ENCODE data around the gene NCKAP5L. TPM values are rescaled to one million over a fixed set of nuclear protein-coding genes. Genes with fewer than 3 reads are reported as not detected.
"Not testable (repeated sequence)": the region's sequence is repeated elsewhere in the genome, so short reads cannot be mapped to it uniquely, and the experiment has no call there.

Gene NCKAP5L
- total RNA-seq, 2 experiments from 2014 or later, result 9.2 to 9.8 TPM

DNA sequence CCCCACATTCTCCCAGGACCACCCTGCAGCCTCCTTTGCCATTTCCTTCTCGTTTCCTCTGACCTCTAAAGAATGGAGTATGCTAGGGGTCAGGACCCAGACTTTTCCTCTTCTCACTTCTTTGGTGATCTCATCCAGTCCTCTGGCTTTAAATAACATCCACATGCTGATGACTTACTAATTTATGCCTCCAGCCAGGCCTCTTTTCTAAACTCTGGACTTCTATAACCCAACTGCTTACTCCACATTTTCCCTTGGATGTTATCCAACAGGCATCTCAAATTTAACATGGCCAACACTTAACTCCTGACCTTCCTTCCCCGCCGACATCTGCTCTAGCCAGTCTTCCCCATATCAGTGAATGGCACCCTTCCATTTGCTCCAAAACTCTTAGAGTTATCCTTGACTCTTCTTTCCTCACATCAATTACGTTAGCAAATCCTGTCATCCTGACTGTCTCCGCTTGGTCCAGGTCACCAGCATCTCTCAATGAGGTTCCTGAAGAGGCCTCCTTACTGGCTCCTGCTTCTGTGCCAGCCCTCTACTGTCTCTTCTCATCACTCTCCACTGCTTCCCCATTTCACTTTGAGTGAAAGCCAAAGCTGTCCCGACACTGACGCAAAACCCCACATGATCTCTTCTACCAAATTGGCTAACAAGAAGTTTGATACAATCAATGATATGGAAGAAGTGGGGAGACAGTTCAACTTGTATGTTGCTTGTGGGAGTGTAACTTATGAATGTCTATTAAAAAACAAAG lies 44.1 kb downstream of the NCKAP5L start:
- H3K27me3 ChIP-seq (ENCODE audit: control insufficient read depth in 1 of 2, insufficient read depth in 2 of 2, low read length in 2 of 2), result peaks cover 0 to 6% of the 10 kb centered on the region in 2 experiments
- H3K27me3 Mint-ChIP-seq, result peaks cover 34% of the 10 kb centered on the region
- ATAC-seq (ENCODE audit: poor library complexity) (no peak), DNase-seq (no peak)
- no peaks in the 10 kb centered on the region for H3K4me1 Mint-ChIP-seq (ENCODE audit: low read depth)
- H3K27ac ChIP-seq (ENCODE audit: low read depth in 1 of 2, low read length in 2 of 2), result no peak overlapping the region
- H3K36me3 Mint-ChIP-seq (ENCODE audit: low read depth), result peaks cover 6% of the 10 kb centered on the region
- no peak overlapping the region for H3K4me3 ChIP-seq (ENCODE audit: low read length)
- no peak overlapping the region for H3K4me3 Mint-ChIP-seq
- POLR2A ChIA-PET, result interaction anchor here (1.0 kb wide), 1 partner anchor 43 kb away, joined by 3 read pairs; the partner anchor contains the start of gene TMBIM6
- H3K9me3 Mint-ChIP-seq, result peaks cover 3% of the 10 kb centered on the region
- no peaks in the 10 kb centered on the region for H3K4me1 ChIP-seq (ENCODE audit: insufficient read depth, low read length)
- no peak overlapping the region for H3K27ac Mint-ChIP-seq
- CTCF ChIA-PET, result no interaction called here
- no peaks in the 10 kb centered on the region for H3K9me3 ChIP-seq (ENCODE audit: control insufficient read depth in 1 of 2, insufficient read depth in 1 of 2, low read length in 2 of 2)
- no peaks in the 10 kb centered on the region for H3K36me3 ChIP-seq (ENCODE audit: insufficient read depth, low read length)
- TF ChIP-seq, protein P1, sequence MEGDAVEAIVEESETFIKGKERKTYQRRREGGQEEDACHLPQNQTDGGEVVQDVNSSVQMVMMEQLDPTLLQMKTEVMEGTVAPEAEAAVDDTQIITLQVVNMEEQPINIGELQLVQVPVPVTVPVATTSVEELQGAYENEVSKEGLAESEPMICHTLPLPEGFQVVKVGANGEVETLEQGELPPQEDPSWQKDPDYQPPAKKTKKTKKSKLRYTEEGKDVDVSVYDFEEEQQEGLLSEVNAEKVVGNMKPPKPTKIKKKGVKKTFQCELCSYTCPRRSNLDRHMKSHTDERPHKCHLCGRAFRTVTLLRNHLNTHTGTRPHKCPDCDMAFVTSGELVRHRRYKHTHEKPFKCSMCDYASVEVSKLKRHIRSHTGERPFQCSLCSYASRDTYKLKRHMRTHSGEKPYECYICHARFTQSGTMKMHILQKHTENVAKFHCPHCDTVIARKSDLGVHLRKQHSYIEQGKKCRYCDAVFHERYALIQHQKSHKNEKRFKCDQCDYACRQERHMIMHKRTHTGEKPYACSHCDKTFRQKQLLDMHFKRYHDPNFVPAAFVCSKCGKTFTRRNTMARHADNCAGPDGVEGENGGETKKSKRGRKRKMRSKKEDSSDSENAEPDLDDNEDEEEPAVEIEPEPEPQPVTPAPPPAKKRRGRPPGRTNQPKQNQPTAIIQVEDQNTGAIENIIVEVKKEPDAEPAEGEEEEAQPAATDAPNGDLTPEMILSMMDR (IDR thresholded peaks at IDR 0.05), result no peak
- intact Hi-C loops (cut with DNase I, micrococcal nuclease), result no loop called here

DNA sequence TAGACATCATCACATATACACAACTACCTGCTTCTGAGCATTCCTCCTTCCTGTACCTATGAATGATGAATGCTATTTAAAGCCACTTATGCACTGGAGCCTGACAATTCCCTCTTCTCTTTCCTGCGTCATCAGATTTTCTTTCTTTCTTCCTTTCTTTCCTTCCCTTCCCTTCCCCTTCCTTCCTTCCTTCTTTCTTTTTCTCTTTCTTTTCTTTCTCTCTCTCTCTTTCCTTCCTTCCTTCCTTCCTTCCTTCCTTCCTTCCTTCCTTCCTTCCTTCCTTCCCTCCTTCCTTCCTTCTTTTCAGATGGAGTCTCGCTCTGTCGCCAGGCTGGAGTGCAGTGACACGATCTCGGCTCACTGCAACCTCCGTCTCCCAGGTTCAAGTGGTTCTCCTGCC lies 47.3 kb downstream of the NCKAP5L start:
- CTCF ChIA-PET, result interaction anchor here (0.7 kb wide), 1 partner anchor 115 kb away, joined by 3 read pairs; no protein-coding TSS in a partner anchor

DNA sequence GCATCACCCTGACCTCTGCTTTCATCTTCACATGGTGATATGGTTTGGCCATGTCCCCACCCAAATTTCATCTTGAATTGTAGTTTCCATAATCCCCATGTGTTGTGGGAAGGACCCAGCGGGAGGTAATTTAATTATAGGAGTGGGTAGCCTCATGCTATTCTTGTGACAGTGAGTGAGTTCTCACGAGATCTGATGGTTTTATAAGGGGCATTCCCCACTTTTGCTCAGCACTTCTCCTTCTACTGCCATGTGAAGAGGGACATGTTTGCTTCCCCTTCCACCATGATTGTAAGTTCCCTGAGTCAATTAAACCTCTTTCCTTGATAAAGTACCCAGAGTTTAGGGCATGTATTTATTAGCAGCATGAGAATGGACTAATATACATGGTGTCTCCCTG lies 48.6 kb downstream of the NCKAP5L start:
- Histone ChIP-seq H3K27ac (ENCODE audit: low read depth in 1 of 2, low read length in 2 of 2) (no peak overlapping the region), H3K9me3 (ENCODE audit: control insufficient read depth in 1 of 2, insufficient read depth in 1 of 2, low read length in 2 of 2) (no peaks in the 10 kb centered on the region), H3K4me1 (ENCODE audit: insufficient read depth, low read length) (peaks cover 13% of the 10 kb centered on the region), H3K4me3 (ENCODE audit: low read length) (no peak overlapping the region), H3K36me3 (ENCODE audit: insufficient read depth, low read length) (no peaks in the 10 kb centered on the region), H3K27me3 (ENCODE audit: control insufficient read depth in 1 of 2, insufficient read depth in 2 of 2, low read length in 2 of 2) (peaks cover 3 to 6% of the 10 kb centered on the region in 2 experiments)
- ChIA-PET POLR2A (interaction anchor here (1.3 kb wide), 1 partner anchor 38 kb away, joined by 5 read pairs; the partner anchor contains the start of gene TMBIM6), CTCF (no interaction called here)
- TF ChIP-seq, protein P1 (IDR thresholded peaks at IDR 0.05), result no peak
- intact Hi-C loops (cut with DNase I, micrococcal nuclease), result loop anchor here (2.0 to 10.0 kb wide), 3 partner anchors 39 to 135 kb away; partner anchors contain the start of gene TMBIM6 (in 1 of the 2)
- ATAC-seq (ENCODE audit: poor library complexity), result no peak
- peaks cover 10% of the 10 kb centered on the region for H3K4me1 Mint-ChIP-seq (ENCODE audit: low read depth)
- peaks cover 43% of the 10 kb centered on the region for H3K27me3 Mint-ChIP-seq
- no peak overlapping the region for H3K4me3 Mint-ChIP-seq
- no peak for DNase-seq
- H3K36me3 Mint-ChIP-seq (ENCODE audit: low read depth), result no peaks in the 10 kb centered on the region
- no peaks in the 10 kb centered on the region for H3K9me3 Mint-ChIP-seq
- no peak overlapping the region for H3K27ac Mint-ChIP-seq

More for the DNA sequence above, 47.3 kb downstream of the NCKAP5L start:
- peaks cover 43% of the 10 kb centered on the region for H3K27me3 Mint-ChIP-seq
- POLR2A ChIA-PET, result interaction anchor here (1.3 kb wide), 1 partner anchor 40 kb away, joined by 5 read pairs; the partner anchor contains the start of gene TMBIM6
- H3K27ac Mint-ChIP-seq; H3K4me3 Mint-ChIP-seq; H3K4me3 ChIP-seq (ENCODE audit: low read length); H3K9me3 Mint-ChIP-seq; H3K9me3 ChIP-seq (ENCODE audit: control insufficient read depth in 1 of 2, insufficient read depth in 1 of 2, low read length in 2 of 2); intact Hi-C loops (cut with DNase I, micrococcal nuclease); DNase-seq; ATAC-seq (ENCODE audit: poor library complexity); H3K27me3 ChIP-seq (ENCODE audit: control insufficient read depth in 1 of 2, insufficient read depth in 2 of 2, low read length in 2 of 2); H3K36me3 ChIP-seq (ENCODE audit: insufficient read depth, low read length); H3K4me1 Mint-ChIP-seq (ENCODE audit: low read depth); H3K27ac ChIP-seq (ENCODE audit: low read depth in 1 of 2, low read length in 2 of 2); H3K36me3 Mint-ChIP-seq (ENCODE audit: low read depth): not testable (repeated sequence)
- peaks cover 13% of the 10 kb centered on the region for H3K4me1 ChIP-seq (ENCODE audit: insufficient read depth, low read length)
